Naive thymus-derived CD4-positive, alpha-beta T cell (primary cell): ENCODE measurements around the gene MUTYH. TPM values are rescaled to one million over a fixed set of nuclear protein-coding genes. Genes with fewer than 3 reads are reported as not detected.
"Not testable (repeated sequence)": the region's sequence is repeated elsewhere in the genome, so short reads cannot be mapped to it uniquely, and the experiment has no call there.

Experiments
- ATAC-seq: fragments of 150-1000 bp; cut with Tn5 transposase; 2 replicates; pipeline ENCODE4 v1.10.0; 2021; ENCODE audit warnings: mild to moderate bottlenecking, moderate library complexity
- CTCF ChIA-PET: fragments of 350-600 bp; sonication (Branson Sonifier 250); formaldehyde crosslinking; loops from one replicate; lab custom pipeline; 2021; ENCODE audit warnings: antibody characterized with exemption; lab: Charles Lee
- POLR2A ChIA-PET: fragments of 350-600 bp; sonication (Branson Sonifier 250); formaldehyde crosslinking; loops from one replicate; lab custom pipeline; 2021; ENCODE audit warnings: antibody characterized with exemption, inconsistent platforms; lab: Charles Lee
- DNase-seq, 9 donors: peaks; one replicate each; pipeline versions ENCODE4 v3.0.0 to v3.0.0-alpha.2; 2020 to 2022; ENCODE audit warnings: mixed read lengths in 1 of 9
- H3K27ac ChIP-seq: one replicate; pipeline ENCODE4 v1.7.0; 2013; ENCODE audit warnings: mild to moderate bottlenecking, low read depth, low read length, moderate library complexity
- H3K27me3 ChIP-seq, 2 donors: one replicate each; pipeline ENCODE4 v1.7.0; 2013; ENCODE audit warnings: low read length in 2 of 2, mild to moderate bottlenecking in 2 of 2, moderate library complexity in 2 of 2; ENCODE audit not compliant: control insufficient read depth in 2 of 2, insufficient read depth in 2 of 2
- H3K36me3 ChIP-seq, 3 experiments: 1 replicate in 2 of 3; 2 replicates in 1 of 3; pipeline ENCODE4 v1.7.0; 2013; ENCODE audit warnings: low read length in 3 of 3, mild to moderate bottlenecking in 3 of 3, moderate library complexity in 1 of 3; ENCODE audit not compliant: insufficient read depth in 3 of 3, control insufficient read depth in 2 of 3
- H3K4me1 ChIP-seq, 2 donors: one replicate each; pipeline ENCODE4 v1.7.0; 2013; ENCODE audit warnings: low read length in 2 of 2, mild to moderate bottlenecking in 2 of 2, moderate library complexity in 1 of 2; ENCODE audit not compliant: control insufficient read depth in 2 of 2, insufficient read depth in 2 of 2
- H3K4me3 ChIP-seq: 2 replicates; pipeline ENCODE4 v1.7.0; 2013; ENCODE audit warnings: mild to moderate bottlenecking, low read length
- H3K9me3 ChIP-seq, 3 experiments: 1 replicate in 2 of 3; 2 replicates in 1 of 3; pipeline ENCODE4 v1.7.0; 2013; ENCODE audit warnings: low read length in 3 of 3; ENCODE audit not compliant: control insufficient read depth in 2 of 3
- H3K27ac Mint-ChIP-seq, 9 donors: one replicate each; pipeline ENCODE4 v1.8.0; 2020 to 2022; ENCODE audit warnings: mixed read lengths in 9 of 9, mild to moderate bottlenecking in 8 of 9, moderate library complexity in 5 of 9, inconsistent platforms in 2 of 9
- H3K27me3 Mint-ChIP-seq, 5 donors: one replicate each; pipeline ENCODE4 v1.8.0; 2021 to 2022; ENCODE audit warnings: mixed read lengths in 5 of 5, mild to moderate bottlenecking in 1 of 5
- H3K36me3 Mint-ChIP-seq, 5 donors: one replicate each; pipeline ENCODE4 v1.8.0; 2020 to 2022; ENCODE audit warnings: mixed read lengths in 5 of 5, mild to moderate bottlenecking in 3 of 5, inconsistent platforms in 1 of 5
- H3K4me1 Mint-ChIP-seq, 7 donors: one replicate each; pipeline ENCODE4 v1.8.0; 2020 to 2022; ENCODE audit warnings: mixed read lengths in 7 of 7, mild to moderate bottlenecking in 3 of 7, inconsistent platforms in 1 of 7
- H3K4me3 Mint-ChIP-seq, 10 donors: one replicate each; pipeline ENCODE4 v1.8.0; 2020 to 2022; ENCODE audit warnings: mild to moderate bottlenecking in 10 of 10, mixed read lengths in 10 of 10, moderate library complexity in 6 of 10, inconsistent platforms in 2 of 10
- H3K9me3 Mint-ChIP-seq, 11 donors: one replicate each; pipeline ENCODE4 v1.8.0; 2020 to 2022; ENCODE audit warnings: mixed read lengths in 11 of 11, mild to moderate bottlenecking in 4 of 11, inconsistent platforms in 1 of 11, moderate library complexity in 1 of 11
- intact Hi-C, 2 donors: fragments of 100-400 bp; cut with micrococcal nuclease; formaldehyde crosslinking; loops; one replicate each; pipeline ENCODE4 v1.15.1; 2023
- polyA plus RNA-seq, 2 donors: library from polyadenylated mRNA; unstranded; fragments of 300-500 nt; fragmentation: Illumina TruSeq; gene quantifications; one replicate each; pipeline ENCODE4 v1.2.3, GENCODE V29; 2021
- total RNA-seq, 6 experiments: library from RNA in 5 of 6; stranded (reverse) in 5 of 6; gene quantifications; 1 replicate in 5 of 6; 2 replicates in 1 of 6; pipeline ENCODE4 v1.2.3 and lab custom pipeline; 2021 to 2026

MUTYH gene
- total and polyA plus RNA-seq, 7 experiments from 2014 or later, result 17.7 to 85.4 (median 59.1) TPM

DNA sequence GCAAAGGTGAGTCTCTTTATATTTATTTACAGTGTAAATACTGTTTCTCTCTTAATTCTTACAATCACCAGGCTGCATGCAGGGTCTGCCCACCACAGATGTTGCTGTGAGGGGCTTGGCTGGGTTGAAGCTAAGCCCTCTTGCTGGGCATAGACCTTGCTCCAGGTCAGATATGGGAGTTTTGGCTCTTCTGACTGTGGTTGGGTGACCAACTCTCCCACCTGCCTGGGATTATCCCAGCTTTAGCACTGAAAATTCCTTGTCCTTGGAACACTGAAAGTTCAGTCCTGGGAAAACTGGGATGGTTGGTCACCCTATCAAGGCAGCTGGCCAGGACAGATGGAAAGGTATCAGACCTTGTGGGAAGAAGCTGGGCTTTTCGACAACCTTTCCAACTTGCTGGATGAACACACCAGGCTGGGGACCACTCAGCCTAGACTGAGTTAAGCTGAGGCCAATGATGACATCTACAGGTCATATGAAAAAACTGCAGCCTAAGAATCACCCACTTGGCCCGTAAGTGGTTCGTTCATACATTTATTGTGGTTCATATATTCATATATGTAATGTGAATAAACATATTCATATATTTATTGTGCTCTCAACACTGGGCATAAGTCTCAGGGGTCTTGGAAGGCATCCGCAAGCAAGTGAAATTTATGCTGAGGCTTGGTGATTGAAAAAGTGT, 40.1 kb downstream of the MUTYH start:
- Mint-ChIP-seq H3K27ac (peak overlapping the region in 2 of 9 donors; percentile 28 to 40), H3K9me3 (no peaks in the 10 kb centered on the region), H3K4me1 (peaks cover 6 to 26% (median 19%) of the 10 kb centered on the region in 7 donors), H3K4me3 (peak overlapping the region in 3 of 10 donors; percentile 5 to 26 (median 16)), H3K36me3 (no peaks in the 10 kb centered on the region), H3K27me3 (no peaks in the 10 kb centered on the region)
- ATAC-seq, result no peak
- ChIA-PET CTCF (interaction anchor here (0.5 to 11.7 kb wide), 12 partner anchors 41 to 636 kb away, joined by 3 to 255 read pairs (median 3); partner anchors contain the start of genes HECTD3, MUTYH, PLK3 and UROD), POLR2A (interaction anchor here (0.7 to 8.4 kb wide), 5 partner anchors 10 to 570 kb away, joined by 3 to 126 read pairs (median 3); partner anchors contain the start of genes HECTD3, MUTYH, TOE1 and UROD)
- Histone ChIP-seq H3K36me3 (no peaks in the 10 kb centered on the region), H3K9me3 (no peaks in the 10 kb centered on the region), H3K4me1 (peaks cover 7 to 9% of the 10 kb centered on the region in 2 donors), H3K27me3 (no peaks in the 10 kb centered on the region), H3K4me3 (no peak overlapping the region), H3K27ac (no peak overlapping the region)
- intact Hi-C loops, result loop anchor here (1.0 to 10.0 kb wide), 5 partner anchors 286 to 947 kb away; partner anchors contain the start of genes MAST2 (in 1 of the 2), PLK3 (in 1 of the 2) and RAD54L (in 1 of the 2)
- DNase-seq, result peak in 7 of 9 donors; percentile 33 to 66 (median 50)

GRCh38 chr1:45299296-45299695, 40.9 kb downstream of the MUTYH start:
- POLR2A ChIA-PET, result interaction anchor here (0.9 to 8.4 kb wide), 2 partner anchors 11 to 286 kb away, joined by 5 to 126 read pairs; partner anchors contain the start of genes HECTD3 and UROD
- ATAC-seq, result no peak

GRCh38 chr1:45297666-45298356, 42.4 kb downstream of the MUTYH start:
- ChIA-PET POLR2A (interaction anchor here (0.8 to 8.4 kb wide), 4 partner anchors 43 to 566 kb away, joined by 3 to 126 read pairs (median 3); partner anchors contain the start of genes HECTD3, MUTYH, RNU5D-1 and TOE1), CTCF (interaction anchor here (0.5 to 11.7 kb wide), 2 partner anchors 62 to 282 kb away, joined by 4 to 255 read pairs; partner anchors contain the start of genes HECTD3 and UROD)
- Histone ChIP-seq H3K4me1 (no peaks in the 10 kb centered on the region), H3K4me3 (no peak overlapping the region), H3K9me3 (no peaks in the 10 kb centered on the region), H3K27me3 (no peaks in the 10 kb centered on the region), H3K36me3 (no peaks in the 10 kb centered on the region), H3K27ac (no peak overlapping the region)
- intact Hi-C loops, result no loop called here
- no peak for DNase-seq
- H3K9me3 Mint-ChIP-seq, result peaks cover 0 to 6% (median 0%) of the 10 kb centered on the region in 11 donors
- no peak overlapping the region for H3K27ac Mint-ChIP-seq
- H3K4me3 Mint-ChIP-seq, result no peak overlapping the region
- H3K27me3 Mint-ChIP-seq, result no peaks in the 10 kb centered on the region
- no peak for ATAC-seq
- peaks cover 0 to 14% (median 3%) of the 10 kb centered on the region in 7 donors for H3K4me1 Mint-ChIP-seq
- peaks cover 0 to 4% (median 0%) of the 10 kb centered on the region in 5 donors for H3K36me3 Mint-ChIP-seq

More at GRCh38 chr1:45299296-45299695, 40.9 kb downstream of the MUTYH start:
- Histone ChIP-seq H3K27ac (no peak overlapping the region), H3K9me3 (no peaks in the 10 kb centered on the region), H3K36me3 (no peaks in the 10 kb centered on the region), H3K27me3 (no peaks in the 10 kb centered on the region), H3K4me3 (no peak overlapping the region), H3K4me1 (peaks cover 3% of the 10 kb centered on the region in 2 donors)
- CTCF ChIA-PET, result interaction anchor here (1.1 to 11.7 kb wide), 3 partner anchors 194 to 499 kb away, joined by 4 to 255 read pairs (median 5); partner anchors contain the start of genes HECTD3, PLK3 and UROD
- H3K36me3 Mint-ChIP-seq, result no peaks in the 10 kb centered on the region
- intact Hi-C loops, result no loop called here
- DNase-seq, result no peak
- H3K27me3 Mint-ChIP-seq, result no peaks in the 10 kb centered on the region
- H3K9me3 Mint-ChIP-seq, result no peaks in the 10 kb centered on the region
- peaks cover 0 to 18% (median 11%) of the 10 kb centered on the region in 7 donors for H3K4me1 Mint-ChIP-seq
- H3K4me3 Mint-ChIP-seq, result no peak overlapping the region
- H3K27ac Mint-ChIP-seq, result no peak overlapping the region

DNA sequence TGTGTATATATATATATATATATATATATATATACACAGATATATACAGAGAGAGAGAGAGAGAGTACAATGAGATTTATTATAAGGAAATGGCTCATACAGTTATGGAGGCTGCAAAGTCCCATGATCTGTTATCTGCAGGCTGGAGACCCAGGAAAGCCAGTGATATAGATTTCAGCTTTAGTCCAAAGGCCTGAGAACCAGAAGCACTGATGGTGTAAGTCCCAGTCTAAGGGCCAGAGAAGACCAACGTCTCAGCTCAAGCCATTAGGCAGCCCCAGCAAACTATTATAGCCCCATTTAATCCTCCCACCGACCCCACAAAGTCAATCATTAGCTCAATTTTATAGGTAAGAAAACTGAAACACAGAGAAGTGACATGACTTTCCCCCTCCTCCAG, 48.5 kb downstream of the MUTYH start:
- CTCF ChIA-PET, result interaction anchor here (0.6 kb wide), 1 partner anchor 12 kb away, joined by 3 read pairs; no protein-coding TSS in a partner anchor
- Histone ChIP-seq H3K4me3 (no peak overlapping the region), H3K27me3 (no peaks in the 10 kb centered on the region), H3K27ac (no peak overlapping the region), H3K9me3 (no peaks in the 10 kb centered on the region), H3K36me3 (no peaks in the 10 kb centered on the region), H3K4me1 (no peaks in the 10 kb centered on the region)
- peaks cover 0 to 4% (median 0%) of the 10 kb centered on the region in 5 donors for H3K36me3 Mint-ChIP-seq
- ATAC-seq, result no peak
- H3K27ac Mint-ChIP-seq, result no peak overlapping the region
- POLR2A ChIA-PET, result no interaction called here
- no peaks in the 10 kb centered on the region for H3K4me1 Mint-ChIP-seq
- H3K27me3 Mint-ChIP-seq, result peaks cover 0 to 8% (median 0%) of the 10 kb centered on the region in 5 donors
- intact Hi-C loops, result no loop called here
- no peak for DNase-seq
- no peak overlapping the region for H3K4me3 Mint-ChIP-seq
- H3K9me3 Mint-ChIP-seq, result peaks cover 0 to 6% (median 0%) of the 10 kb centered on the region in 11 donors

DNA sequence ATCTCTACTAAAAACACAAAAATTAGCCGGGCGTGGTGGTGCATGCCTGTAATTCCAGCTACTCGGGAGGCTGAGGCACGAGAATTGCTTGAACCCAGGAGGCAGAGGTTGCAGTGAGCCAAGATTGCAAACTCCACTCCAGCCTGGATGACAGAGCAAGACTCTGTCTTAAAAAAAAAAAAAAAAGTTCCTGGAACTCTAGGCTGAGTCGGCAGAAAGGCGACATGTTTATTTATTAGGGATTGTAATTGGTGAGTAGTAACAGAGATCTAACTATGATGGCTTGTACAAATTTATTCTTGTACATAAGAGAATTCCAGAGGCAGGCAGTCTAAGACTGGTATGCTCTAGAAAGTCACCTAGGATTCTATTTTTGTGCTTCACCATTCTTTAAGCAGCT, 49.2 kb downstream of the MUTYH start:
- intact Hi-C loops, H3K27me3 ChIP-seq, H3K4me1 ChIP-seq, H3K27ac Mint-ChIP-seq, H3K36me3 ChIP-seq, H3K27ac ChIP-seq, H3K4me3 ChIP-seq, CTCF ChIA-PET, H3K4me1 Mint-ChIP-seq, POLR2A ChIA-PET, ATAC-seq, H3K36me3 Mint-ChIP-seq, H3K4me3 Mint-ChIP-seq, H3K9me3 Mint-ChIP-seq, H3K9me3 ChIP-seq, H3K27me3 Mint-ChIP-seq, DNase-seq: not testable (repeated sequence)

GRCh38 chr1:45286521-45286920, 53.7 kb downstream of the MUTYH start:
- H3K27me3 ChIP-seq, H3K27ac ChIP-seq, H3K4me1 Mint-ChIP-seq, intact Hi-C loops, ATAC-seq, H3K4me1 ChIP-seq, H3K27ac Mint-ChIP-seq, POLR2A ChIA-PET, H3K36me3 ChIP-seq, H3K9me3 ChIP-seq, H3K36me3 Mint-ChIP-seq, CTCF ChIA-PET, H3K4me3 Mint-ChIP-seq, DNase-seq, H3K9me3 Mint-ChIP-seq, H3K4me3 ChIP-seq: not testable (repeated sequence)
- H3K27me3 Mint-ChIP-seq, result peaks cover 0 to 10% (median 0%) of the 10 kb centered on the region in 5 donors
